Suprapubic skin (tissue), 4 donors: ENCODE measurements around the gene CNMD. TPM values are rescaled to one million over a fixed set of nuclear protein-coding genes. Genes with fewer than 3 reads are reported as not detected.
"Not testable (repeated sequence)": the region's sequence is repeated elsewhere in the genome, so short reads cannot be mapped to it uniquely, and the experiment has no call there.

Experiments
- DNase-seq, 2 donors: peaks; one replicate each; pipeline ENCODE4 v3.0.0-alpha.2; 2019; ENCODE audit warnings: low spot score in 2 of 2
- H3K27ac ChIP-seq: fragments of 200-600 bp; sonication (generic); one replicate; pipeline ENCODE4 v1.5.1; 2019
- H3K27me3 ChIP-seq: fragments of 200-600 bp; sonication (generic); one replicate; pipeline ENCODE4 v1.5.1; 2019
- H3K36me3 ChIP-seq: fragments of 200-600 bp; sonication (generic); one replicate; pipeline ENCODE4 v1.5.1; 2019
- H3K4me1 ChIP-seq: fragments of 200-600 bp; sonication (generic); one replicate; pipeline ENCODE4 v1.5.1; 2019
- H3K4me3 ChIP-seq: fragments of 200-600 bp; sonication (generic); one replicate; pipeline ENCODE4 v1.5.1; 2019; ENCODE audit warnings: mild to moderate bottlenecking
- H3K9me3 ChIP-seq: fragments of 200-600 bp; sonication (generic); one replicate; pipeline ENCODE4 v1.5.1; 2019
- EP300 ChIP-seq: sonication (generic); formaldehyde crosslinking; IDR thresholded peaks from one replicate; pipeline ENCODE4 v1.6.1; 2017; ENCODE audit warnings: antibody characterized with exemption
- POLR2A ChIP-seq, 2 donors: fragments of 450-650 bp; IDR thresholded peaks; one replicate each; pipeline ENCODE4 v1.6.1; 2017; ENCODE audit warnings: antibody characterized with exemption in 2 of 2, mild to moderate bottlenecking in 2 of 2, moderate library complexity in 2 of 2
- POLR2AphosphoS5 ChIP-seq, 3 donors: sonication (generic); formaldehyde crosslinking; IDR thresholded peaks; one replicate each; pipeline ENCODE4 v1.6.1; 2017; ENCODE audit warnings: antibody characterized with exemption in 3 of 3
- WGBS: methylation state at CpG from one replicate; pipeline ENCODE4 v1.1.5; 2018; 5-methylcytosine and 5-hydroxymethylcytosine counted together
- total RNA-seq, 4 donors: library from RNA; depleted of rRNA; stranded (reverse); fragments of >200 nt; gene quantifications; one replicate each; pipeline ENCODE4 v1.1.0, GENCODE V29; 2016
- TF ChIP-seq, protein P1 (sequence below), 2 donors: fragments of 200-600 bp in 1 of 2; fragments of 450-650 bp in 1 of 2; sonication (generic) in 1 of 2; IDR thresholded peaks; one replicate each; pipeline ENCODE4 v1.5.1; 2016 to 2019; ENCODE audit warnings: antibody characterized with exemption in 2 of 2, mild to moderate bottlenecking in 1 of 2, moderate library complexity in 1 of 2

CNMD gene
- total RNA-seq, 4 donors from 2014 or later: not detected

DNA sequence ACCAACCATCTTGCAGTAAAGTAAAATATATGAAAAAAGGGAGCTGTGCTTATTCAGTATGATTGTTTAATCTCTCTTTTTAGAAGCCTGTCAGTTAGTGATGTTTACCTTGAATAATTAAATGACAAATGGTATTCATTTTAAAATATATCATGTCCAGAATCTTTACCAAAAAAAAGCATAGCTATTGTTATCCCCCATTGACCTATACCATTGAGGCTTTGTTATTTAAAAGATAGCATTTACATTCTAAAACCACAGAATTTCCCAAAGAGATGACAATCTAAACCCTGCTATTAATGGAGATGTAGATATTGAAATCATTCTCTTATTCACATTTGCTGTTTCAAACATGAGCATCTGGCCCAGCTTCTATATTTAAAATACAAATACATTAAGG is 2.2 kb downstream of the CNMD start:
- DNase-seq: no peak
- Histone ChIP-seq H3K4me3 (no peak overlapping the region), H3K9me3 (no peaks in the 10 kb centered on the region), H3K27ac (no peak overlapping the region), H3K36me3 (no peaks in the 10 kb centered on the region), H3K4me1 (peaks cover 10% of the 10 kb centered on the region), H3K27me3 (peaks cover 46% of the 10 kb centered on the region)
- TF ChIP-seq EP300: no peak

DNA sequence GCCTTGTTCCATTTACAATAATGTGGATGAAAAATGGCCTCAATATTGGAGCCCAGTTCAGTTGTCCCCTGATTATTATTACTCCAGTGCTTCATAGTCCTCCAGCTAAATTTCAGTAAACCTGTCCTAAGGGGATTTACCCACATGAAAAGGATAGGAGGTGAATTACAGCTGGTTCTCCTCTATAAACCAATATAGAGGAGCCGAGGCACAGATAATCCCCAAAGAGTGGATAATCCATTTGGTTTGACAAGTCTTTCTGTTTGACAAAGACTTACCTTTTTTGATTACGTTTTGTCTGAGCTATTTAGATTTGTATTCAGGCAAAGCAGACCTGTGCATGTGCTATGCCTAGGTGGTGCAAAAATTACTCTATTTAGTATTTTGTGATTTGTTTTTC is 2.7 kb downstream of the CNMD start:
- TF ChIP-seq EP300 (no peak), POLR2AphosphoS5 (IDR thresholded peaks at IDR 0.05) (no peak), POLR2A (IDR thresholded peaks at IDR 0.05) (no peak)
- TF ChIP-seq, protein P1, sequence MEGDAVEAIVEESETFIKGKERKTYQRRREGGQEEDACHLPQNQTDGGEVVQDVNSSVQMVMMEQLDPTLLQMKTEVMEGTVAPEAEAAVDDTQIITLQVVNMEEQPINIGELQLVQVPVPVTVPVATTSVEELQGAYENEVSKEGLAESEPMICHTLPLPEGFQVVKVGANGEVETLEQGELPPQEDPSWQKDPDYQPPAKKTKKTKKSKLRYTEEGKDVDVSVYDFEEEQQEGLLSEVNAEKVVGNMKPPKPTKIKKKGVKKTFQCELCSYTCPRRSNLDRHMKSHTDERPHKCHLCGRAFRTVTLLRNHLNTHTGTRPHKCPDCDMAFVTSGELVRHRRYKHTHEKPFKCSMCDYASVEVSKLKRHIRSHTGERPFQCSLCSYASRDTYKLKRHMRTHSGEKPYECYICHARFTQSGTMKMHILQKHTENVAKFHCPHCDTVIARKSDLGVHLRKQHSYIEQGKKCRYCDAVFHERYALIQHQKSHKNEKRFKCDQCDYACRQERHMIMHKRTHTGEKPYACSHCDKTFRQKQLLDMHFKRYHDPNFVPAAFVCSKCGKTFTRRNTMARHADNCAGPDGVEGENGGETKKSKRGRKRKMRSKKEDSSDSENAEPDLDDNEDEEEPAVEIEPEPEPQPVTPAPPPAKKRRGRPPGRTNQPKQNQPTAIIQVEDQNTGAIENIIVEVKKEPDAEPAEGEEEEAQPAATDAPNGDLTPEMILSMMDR (IDR thresholded peaks at IDR 0.05): no peak
- Histone ChIP-seq H3K4me3 (no peak overlapping the region), H3K36me3 (no peaks in the 10 kb centered on the region), H3K27ac (no peak overlapping the region), H3K27me3 (peaks cover 46% of the 10 kb centered on the region), H3K4me1 (peaks cover 10% of the 10 kb centered on the region), H3K9me3 (no peaks in the 10 kb centered on the region)
- DNase-seq: no peak
- 83% methylated on average over 2 of the region's 2 CpGs for whole genome bisulfite sequencing

DNA sequence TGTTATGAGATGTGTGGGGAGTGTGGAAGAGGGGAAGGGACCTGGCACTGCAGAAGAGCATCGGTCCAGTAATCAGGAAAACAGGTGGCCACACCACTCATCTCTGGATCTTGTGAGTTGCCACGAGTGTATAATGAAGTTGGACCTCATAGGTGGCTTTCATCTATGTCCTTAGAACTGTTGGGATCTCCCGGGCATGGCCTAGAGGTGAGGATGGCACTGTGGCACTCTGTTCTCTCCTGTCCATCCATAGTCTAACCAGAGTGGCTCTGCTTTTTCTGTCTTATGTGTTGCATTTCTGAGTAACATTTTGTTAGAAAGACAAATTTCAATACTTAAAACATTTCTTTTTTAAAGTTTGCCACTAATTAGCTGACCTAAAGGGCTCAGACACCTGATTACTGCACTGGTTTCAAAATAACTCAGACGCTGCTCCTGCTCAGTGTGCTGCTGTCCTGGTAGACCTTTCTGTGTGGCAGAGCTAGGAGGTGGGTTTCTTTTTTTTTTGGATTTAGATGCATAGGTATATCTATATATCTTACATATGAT is 5.5 kb downstream of the CNMD start:
- H3K27me3 ChIP-seq: peaks cover 23% of the 10 kb centered on the region
- H3K9me3 ChIP-seq: no peaks in the 10 kb centered on the region
- H3K36me3 ChIP-seq: no peaks in the 10 kb centered on the region
- TF ChIP-seq POLR2AphosphoS5 (IDR thresholded peaks at IDR 0.05): no peak
- TF ChIP-seq POLR2A (IDR thresholded peaks at IDR 0.05): no peak
- no peak for TF ChIP-seq EP300
- TF ChIP-seq, protein P1 (IDR thresholded peaks at IDR 0.05): no peak
- WGBS: 84% methylated on average over 4 of the region's 4 CpGs
- H3K4me1 ChIP-seq: peaks cover 6% of the 10 kb centered on the region
- H3K4me3 ChIP-seq: no peak overlapping the region
- H3K27ac ChIP-seq: no peak overlapping the region
- no peak for DNase-seq

DNA sequence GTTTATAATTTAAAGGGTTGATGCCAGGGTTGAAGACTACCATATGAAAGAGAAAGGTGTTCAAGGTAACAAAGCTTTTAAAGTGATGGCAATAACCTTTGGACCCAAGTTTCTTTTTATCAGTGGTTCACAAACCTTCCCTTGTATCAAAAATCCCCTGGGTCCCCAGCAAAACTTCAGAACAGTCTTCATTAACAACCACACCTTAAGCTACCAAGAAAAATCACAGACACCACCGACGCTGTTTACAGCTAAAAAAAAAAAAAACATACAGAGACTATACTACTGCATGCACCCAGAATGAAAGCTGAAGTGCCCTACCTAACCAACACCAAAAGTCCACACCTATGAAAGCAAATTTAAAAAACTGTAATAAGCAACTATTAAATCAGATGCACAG is 13.4 kb downstream of the CNMD start:
- H3K4me1 ChIP-seq: no peaks in the 10 kb centered on the region
- no peaks in the 10 kb centered on the region for H3K9me3 ChIP-seq
- H3K36me3 ChIP-seq: no peaks in the 10 kb centered on the region
- WGBS: 95% methylated on average over 2 of the region's 2 CpGs
- H3K27ac ChIP-seq: no peak overlapping the region
- no peaks in the 10 kb centered on the region for H3K27me3 ChIP-seq
- H3K4me3 ChIP-seq: no peak overlapping the region
- no peak for DNase-seq
- TF ChIP-seq POLR2A (IDR thresholded peaks at IDR 0.05) (no peak), POLR2AphosphoS5 (IDR thresholded peaks at IDR 0.05) (no peak), EP300 (no peak)
- TF ChIP-seq, protein P1 (IDR thresholded peaks at IDR 0.05): no peak

GRCh38 chr13:52725302-52725701 is 14.3 kb downstream of the CNMD start:
- no peak for DNase-seq
- Histone ChIP-seq H3K36me3 (no peaks in the 10 kb centered on the region), H3K9me3 (no peaks in the 10 kb centered on the region), H3K4me1 (no peaks in the 10 kb centered on the region), H3K27me3 (no peaks in the 10 kb centered on the region), H3K4me3 (no peak overlapping the region), H3K27ac (no peak overlapping the region)
- TF ChIP-seq POLR2AphosphoS5 (IDR thresholded peaks at IDR 0.05) (no peak), POLR2A (IDR thresholded peaks at IDR 0.05) (no peak), EP300 (no peak)
- TF ChIP-seq, protein P1 (IDR thresholded peaks at IDR 0.05): no peak
- WGBS: 68% methylated on average over 1 of the region's 1 CpG

DNA sequence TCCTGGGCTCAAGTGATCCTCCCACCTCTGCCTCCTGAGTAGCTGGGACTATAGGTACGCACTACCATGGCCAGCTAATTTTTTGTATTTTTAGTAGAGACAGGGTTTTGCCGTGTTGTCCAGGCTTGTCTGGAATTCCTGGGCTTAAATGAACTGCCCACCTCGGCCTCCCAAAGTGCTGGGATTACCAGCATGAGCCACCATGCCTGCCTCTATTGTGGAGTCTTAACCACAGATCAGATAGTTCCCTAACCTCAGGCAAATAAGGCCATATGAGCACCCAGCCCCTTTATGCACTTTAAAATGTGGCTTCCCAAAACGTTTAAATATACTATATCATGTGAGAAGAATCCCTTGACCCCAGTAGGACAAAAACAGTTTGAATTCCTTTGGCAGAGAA is 16.4 kb downstream of the CNMD start:
- Histone ChIP-seq H3K9me3 (no peaks in the 10 kb centered on the region), H3K36me3 (no peaks in the 10 kb centered on the region), H3K27ac (no peak overlapping the region), H3K4me3 (no peak overlapping the region), H3K27me3 (no peaks in the 10 kb centered on the region), H3K4me1 (no peaks in the 10 kb centered on the region)
- 74% methylated on average over 4 of the region's 4 CpGs for WGBS
- no peak for TF ChIP-seq EP300
- TF ChIP-seq, protein P1 (IDR thresholded peaks at IDR 0.05): no peak
- no peak for TF ChIP-seq POLR2AphosphoS5 (IDR thresholded peaks at IDR 0.05)
- no peak for TF ChIP-seq POLR2A (IDR thresholded peaks at IDR 0.05)
- no peak for DNase-seq

GRCh38 chr13:52721356-52721755 is 18.3 kb downstream of the CNMD start:
- not testable (repeated sequence) for DNase-seq, H3K4me1 ChIP-seq, H3K4me3 ChIP-seq, H3K27me3 ChIP-seq, H3K9me3 ChIP-seq, H3K27ac ChIP-seq, H3K36me3 ChIP-seq
- WGBS: 96% methylated on average over 1 of the region's 2 CpGs

DNA sequence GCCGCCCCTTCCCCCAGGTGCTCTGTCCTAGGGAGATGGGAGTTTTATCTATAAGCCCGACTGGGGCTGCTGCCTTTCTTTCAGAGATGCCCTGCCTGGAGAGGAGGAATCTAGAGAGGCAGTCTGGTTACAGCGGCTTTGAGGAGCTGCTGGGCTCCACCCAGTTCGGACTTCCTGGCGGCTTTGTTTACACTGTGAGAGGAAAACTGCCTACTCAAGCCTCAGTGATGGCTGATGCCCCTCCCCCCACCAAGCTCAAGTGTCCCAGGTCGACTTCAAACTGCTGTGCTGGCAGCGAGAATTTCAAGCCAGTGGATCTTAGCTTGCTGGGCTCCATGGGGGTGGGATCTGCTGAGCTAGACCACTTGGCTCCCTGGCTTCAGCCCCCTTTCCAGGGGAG is 18.7 kb downstream of the CNMD start:
- not testable (repeated sequence) for H3K4me1 ChIP-seq, H3K9me3 ChIP-seq, H3K36me3 ChIP-seq, DNase-seq, H3K4me3 ChIP-seq, H3K27me3 ChIP-seq, H3K27ac ChIP-seq
- 76% methylated on average over 7 of the region's 7 CpGs for WGBS
